ENCODE measurements around the gene PPFIA2. TPM values are rescaled to one million over a fixed set of nuclear protein-coding genes. Genes with fewer than 3 reads are reported as not detected.

Gene PPFIA2
- total and polyA plus RNA-seq, 8 donors, result 0.15 to 9.9 (median 2.2) TPM

- no peak overlapping the region for H3K4me3 ChIP-seq
- H3K9me3 ChIP-seq, result no peaks in the 10 kb centered on the region
- no peaks in the 10 kb centered on the region for H3K4me1 ChIP-seq
- DNase-seq, result no peak
- intact Hi-C loops (cut with DNase I; ENCODE audit: low total_unique reads), result no loop called here
- WGBS, 5 donors, result 26 to 42% (median 37%) methylated on average over 2 of the region's 2 CpGs
- H3K27ac ChIP-seq, result no peak overlapping the region
- H3K36me3 ChIP-seq, result no peaks in the 10 kb centered on the region
- H3K27me3 ChIP-seq, result no peaks in the 10 kb centered on the region
- TF ChIP-seq POLR2AphosphoS5 (IDR thresholded peaks at IDR 0.05), result no peak
Measured at GRCh38 chr12:81245458-81245857, 513.7 kb downstream of the PPFIA2 start.

GRCh38 chr12:81231574-81232368 is 527.4 kb downstream of the PPFIA2 start:
- intact Hi-C loops (cut with DNase I; ENCODE audit: low total_unique reads), result no loop called here
- 64 to 73% (median 68%) methylated on average over 3 of the region's 3 CpGs for WGBS, 5 donors
- Histone ChIP-seq H3K27me3 (no peaks in the 10 kb centered on the region), H3K4me1 (no peaks in the 10 kb centered on the region), H3K4me3 (no peak overlapping the region), H3K9me3 (no peaks in the 10 kb centered on the region), H3K36me3 (no peaks in the 10 kb centered on the region), H3K27ac (no peak overlapping the region)
- TF ChIP-seq, protein P1, sequence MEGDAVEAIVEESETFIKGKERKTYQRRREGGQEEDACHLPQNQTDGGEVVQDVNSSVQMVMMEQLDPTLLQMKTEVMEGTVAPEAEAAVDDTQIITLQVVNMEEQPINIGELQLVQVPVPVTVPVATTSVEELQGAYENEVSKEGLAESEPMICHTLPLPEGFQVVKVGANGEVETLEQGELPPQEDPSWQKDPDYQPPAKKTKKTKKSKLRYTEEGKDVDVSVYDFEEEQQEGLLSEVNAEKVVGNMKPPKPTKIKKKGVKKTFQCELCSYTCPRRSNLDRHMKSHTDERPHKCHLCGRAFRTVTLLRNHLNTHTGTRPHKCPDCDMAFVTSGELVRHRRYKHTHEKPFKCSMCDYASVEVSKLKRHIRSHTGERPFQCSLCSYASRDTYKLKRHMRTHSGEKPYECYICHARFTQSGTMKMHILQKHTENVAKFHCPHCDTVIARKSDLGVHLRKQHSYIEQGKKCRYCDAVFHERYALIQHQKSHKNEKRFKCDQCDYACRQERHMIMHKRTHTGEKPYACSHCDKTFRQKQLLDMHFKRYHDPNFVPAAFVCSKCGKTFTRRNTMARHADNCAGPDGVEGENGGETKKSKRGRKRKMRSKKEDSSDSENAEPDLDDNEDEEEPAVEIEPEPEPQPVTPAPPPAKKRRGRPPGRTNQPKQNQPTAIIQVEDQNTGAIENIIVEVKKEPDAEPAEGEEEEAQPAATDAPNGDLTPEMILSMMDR (IDR thresholded peaks at IDR 0.05), result no peak
- TF ChIP-seq POLR2A (IDR thresholded peaks at IDR 0.05) (no peak), POLR2AphosphoS5 (IDR thresholded peaks at IDR 0.05) (no peak), EP300 (IDR thresholded peaks at IDR 0.05) (no peak)
- DNase-seq, result no peak

- TF ChIP-seq POLR2AphosphoS5 (IDR thresholded peaks at IDR 0.05) (no peak), EP300 (IDR thresholded peaks at IDR 0.05) (no peak)
- no peaks in the 10 kb centered on the region for H3K4me1 ChIP-seq
- no peak for DNase-seq
- H3K27ac ChIP-seq, result no peak overlapping the region
- no peaks in the 10 kb centered on the region for H3K36me3 ChIP-seq
- no peak overlapping the region for H3K4me3 ChIP-seq
- intact Hi-C loops (cut with DNase I; ENCODE audit: low total_unique reads), result no loop called here
- no peaks in the 10 kb centered on the region for H3K27me3 ChIP-seq
- no peaks in the 10 kb centered on the region for H3K9me3 ChIP-seq
- WGBS, 5 donors, result 47 to 62% (median 58%) methylated on average over 5 of the region's 5 CpGs
Measured at GRCh38 chr12:81229759-81230158, 529.4 kb downstream of the PPFIA2 start.

- Histone ChIP-seq H3K36me3 (no peaks in the 10 kb centered on the region), H3K9me3 (no peaks in the 10 kb centered on the region), H3K27ac (no peak overlapping the region), H3K4me3 (no peak overlapping the region), H3K27me3 (no peaks in the 10 kb centered on the region), H3K4me1 (no peaks in the 10 kb centered on the region)
- TF ChIP-seq, protein P1 (IDR thresholded peaks at IDR 0.05), result no peak
- TF ChIP-seq POLR2A (IDR thresholded peaks at IDR 0.05), result no peak
- intact Hi-C loops (cut with DNase I; ENCODE audit: low total_unique reads), result no loop called here
- WGBS, 5 donors, result 81 to 89% (median 85%) methylated on average over 6 of the region's 6 CpGs
- DNase-seq, result no peak
Measured at GRCh38 chr12:81224626-81225025, 534.5 kb downstream of the PPFIA2 start.

DNA sequence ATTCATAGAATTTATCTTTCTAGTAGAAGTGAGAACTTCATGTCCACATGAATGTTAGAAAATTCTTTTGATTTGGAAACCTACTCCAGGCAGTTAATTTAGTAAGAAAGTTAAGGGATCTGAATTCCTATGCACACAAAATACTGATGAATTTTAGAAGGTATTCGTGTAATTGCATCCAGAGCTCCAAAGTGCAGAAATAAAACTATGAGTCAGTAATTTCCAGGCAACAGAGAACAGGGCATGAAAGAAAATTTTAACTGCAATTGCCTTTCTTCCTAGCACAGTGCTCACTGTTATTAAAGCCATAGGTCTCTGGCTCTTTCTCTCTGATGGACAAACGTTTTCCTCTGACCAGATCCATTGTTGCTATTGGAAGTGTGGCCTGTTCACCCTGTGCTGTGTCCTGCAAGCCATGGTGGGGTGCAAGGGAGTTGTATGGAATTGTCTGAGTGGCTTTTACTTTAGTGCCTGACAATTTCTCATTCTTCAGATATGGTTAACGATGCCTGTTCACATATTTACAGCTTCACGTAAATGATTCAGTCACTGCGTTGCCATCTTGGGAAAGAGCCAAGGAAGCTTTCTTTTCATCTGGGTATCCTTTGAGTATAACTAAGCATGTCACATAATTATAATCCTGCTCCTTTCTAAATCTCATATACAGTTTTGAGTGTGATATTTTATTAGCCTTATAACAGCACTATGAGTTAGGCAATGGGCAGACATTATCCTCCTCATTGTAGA is 536.1 kb downstream of the PPFIA2 start:
- TF ChIP-seq POLR2AphosphoS5 (IDR thresholded peaks at IDR 0.05) (no peak), POLR2A (IDR thresholded peaks at IDR 0.05) (no peak)
- TF ChIP-seq, protein P1 (IDR thresholded peaks at IDR 0.05), result no peak
- 60 to 70% (median 66%) methylated on average over 5 of the region's 5 CpGs for WGBS, 5 donors
- Histone ChIP-seq H3K27me3 (no peaks in the 10 kb centered on the region), H3K9me3 (no peaks in the 10 kb centered on the region), H3K27ac (no peak overlapping the region), H3K4me1 (no peaks in the 10 kb centered on the region), H3K4me3 (no peak overlapping the region), H3K36me3 (no peaks in the 10 kb centered on the region)
- intact Hi-C loops (cut with DNase I; ENCODE audit: low total_unique reads), result no loop called here
- no peak for DNase-seq

All from stomach (tissue), 9 donors.